ENCODE data around the gene SLC31A2. TPM values are rescaled to one million over a fixed set of nuclear protein-coding genes. Genes with fewer than 3 reads are reported as not detected.

The SLC31A2 gene
- total and polyA plus RNA-seq, 2 donors (not counting 1 experiment from before 2014, with no cell fraction given), result 0.67 to 2.3 TPM

DNA sequence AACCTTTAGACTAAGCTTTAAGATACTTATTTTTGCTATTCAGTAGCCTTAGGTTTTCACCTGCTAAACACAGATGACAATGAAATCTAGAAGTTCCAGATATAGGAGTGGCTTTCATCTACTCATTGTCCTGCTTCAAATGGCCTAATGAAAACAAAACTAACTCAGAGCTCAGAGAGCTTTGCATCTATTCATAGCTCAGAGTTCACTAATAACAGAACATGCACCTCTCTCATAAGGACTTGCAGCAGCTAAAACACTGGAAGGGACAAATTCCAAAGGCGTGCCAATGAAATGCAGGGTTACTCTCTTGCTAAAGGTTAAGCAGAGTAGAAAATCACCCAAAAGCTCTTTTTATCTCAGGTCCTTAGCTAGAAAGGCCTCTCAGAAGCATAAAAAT lies 29.0 kb downstream of the SLC31A2 start:
- intact Hi-C loops (cut with micrococcal nuclease), result no loop called here
- Histone ChIP-seq H3K4me3 (ENCODE audit: control extremely low read depth in 1 of 5, extremely low read depth in 1 of 5, insufficient read depth in 1 of 5, low read depth in 2 of 5, low read length in 4 of 5) (no peak overlapping the region), H3K79me2 (ENCODE audit: control insufficient read depth, insufficient read depth, low read length) (no peaks in the 10 kb centered on the region), H3K4me2 (replicated peaks; ENCODE audit: low read depth, low read length, poor library complexity, severe bottlenecking) (no peak overlapping the region), H3K27me3 (replicated peaks in 1 of 4; ENCODE audit: control extremely low read depth in 1 of 4, control insufficient read depth in 3 of 4, insufficient read depth in 4 of 4, low read length in 3 of 4) (no peaks in the 10 kb centered on the region), H3K9ac (ENCODE audit: low read length) (no peak overlapping the region), H3K27ac (ENCODE audit: low read length in 2 of 2) (no peak overlapping the region), H4K20me1 (ENCODE audit: control insufficient read depth, insufficient read depth, low read length, poor library complexity, severe bottlenecking) (no peaks in the 10 kb centered on the region), H3K4me1 (ENCODE audit: control insufficient read depth in 2 of 2, insufficient read depth in 2 of 2, low read length in 2 of 2) (no peaks in the 10 kb centered on the region), H3K9me3 (ENCODE audit: control extremely low read depth in 1 of 3, control insufficient read depth in 2 of 3, insufficient read depth in 1 of 3, low read length in 2 of 3) (no peaks in the 10 kb centered on the region), H3K36me3 (replicated peaks in 1 of 2; ENCODE audit: control extremely low read depth in 1 of 2, control insufficient read depth in 1 of 2, extremely low read depth in 1 of 2, insufficient read depth in 2 of 2, low read length in 1 of 2) (peaks cover 27 to 73% of the 10 kb centered on the region in 2 experiments), H2AFZ (ENCODE audit: insufficient read depth, low read depth, low read length, poor library complexity, severe bottlenecking) (no peak overlapping the region)
- no CpG with 5 or more reads among the region's 1 CpG for WGBS (ENCODE audit: insufficient coverage)
- no peak overlapping the region for H3K27ac Mint-ChIP-seq
- no peak overlapping the region for H3K4me3 Mint-ChIP-seq
- ATAC-seq (ENCODE audit: low read depth) (no peak), DNase-seq (no peak)
- TF ChIP-seq, protein P1, sequence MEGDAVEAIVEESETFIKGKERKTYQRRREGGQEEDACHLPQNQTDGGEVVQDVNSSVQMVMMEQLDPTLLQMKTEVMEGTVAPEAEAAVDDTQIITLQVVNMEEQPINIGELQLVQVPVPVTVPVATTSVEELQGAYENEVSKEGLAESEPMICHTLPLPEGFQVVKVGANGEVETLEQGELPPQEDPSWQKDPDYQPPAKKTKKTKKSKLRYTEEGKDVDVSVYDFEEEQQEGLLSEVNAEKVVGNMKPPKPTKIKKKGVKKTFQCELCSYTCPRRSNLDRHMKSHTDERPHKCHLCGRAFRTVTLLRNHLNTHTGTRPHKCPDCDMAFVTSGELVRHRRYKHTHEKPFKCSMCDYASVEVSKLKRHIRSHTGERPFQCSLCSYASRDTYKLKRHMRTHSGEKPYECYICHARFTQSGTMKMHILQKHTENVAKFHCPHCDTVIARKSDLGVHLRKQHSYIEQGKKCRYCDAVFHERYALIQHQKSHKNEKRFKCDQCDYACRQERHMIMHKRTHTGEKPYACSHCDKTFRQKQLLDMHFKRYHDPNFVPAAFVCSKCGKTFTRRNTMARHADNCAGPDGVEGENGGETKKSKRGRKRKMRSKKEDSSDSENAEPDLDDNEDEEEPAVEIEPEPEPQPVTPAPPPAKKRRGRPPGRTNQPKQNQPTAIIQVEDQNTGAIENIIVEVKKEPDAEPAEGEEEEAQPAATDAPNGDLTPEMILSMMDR (IDR thresholded peaks at IDR 0.05), result no peak
- TF ChIP-seq EZH2 (IDR thresholded peaks at IDR 0.05; ENCODE audit: borderline replicate concordance, insufficient read depth, low read depth, low read length, poor library complexity, severe bottlenecking), result no peak
- no peaks in the 10 kb centered on the region for H3K27me3 Mint-ChIP-seq
- H3K9me3 Mint-ChIP-seq (ENCODE audit: insufficient read depth), result no peaks in the 10 kb centered on the region
- no peaks in the 10 kb centered on the region for H3K4me1 Mint-ChIP-seq
- POLR2A ChIA-PET, result no interaction called here
- CTCF ChIA-PET, result no interaction called here

DNA sequence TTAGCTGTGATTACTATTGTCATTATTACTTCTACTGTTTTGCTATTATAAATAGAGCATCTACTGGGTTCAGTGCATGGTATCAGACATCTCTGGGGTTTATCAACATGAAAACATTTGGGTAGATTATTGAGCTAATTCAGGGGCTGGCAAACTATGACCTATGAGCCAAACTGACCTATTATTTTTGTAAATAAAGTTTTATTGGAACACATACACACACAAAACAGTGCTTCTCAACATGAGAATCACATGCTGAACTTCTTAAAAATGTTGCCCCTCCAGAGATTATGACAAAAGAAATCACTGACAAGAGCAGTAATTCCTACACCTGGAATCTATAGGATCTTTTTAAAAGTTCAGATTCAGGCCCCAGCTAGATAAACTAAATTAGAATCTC lies 30.4 kb downstream of the SLC31A2 start:
- DNase-seq (no peak), ATAC-seq (ENCODE audit: low read depth) (no peak)
- Mint-ChIP-seq H3K27me3 (no peaks in the 10 kb centered on the region), H3K4me1 (no peaks in the 10 kb centered on the region), H3K27ac (no peak overlapping the region), H3K9me3 (ENCODE audit: insufficient read depth) (no peaks in the 10 kb centered on the region), H3K4me3 (no peak overlapping the region)
- Histone ChIP-seq H3K4me2 (replicated peaks; ENCODE audit: low read depth, low read length, poor library complexity, severe bottlenecking) (no peak overlapping the region), H3K36me3 (replicated peaks in 1 of 2; ENCODE audit: control extremely low read depth in 1 of 2, control insufficient read depth in 1 of 2, extremely low read depth in 1 of 2, insufficient read depth in 2 of 2, low read length in 1 of 2) (peaks cover 30 to 81% of the 10 kb centered on the region in 2 experiments), H3K9ac (ENCODE audit: low read length) (no peak overlapping the region), H3K79me2 (ENCODE audit: control insufficient read depth, insufficient read depth, low read length) (no peaks in the 10 kb centered on the region), H3K9me3 (ENCODE audit: control extremely low read depth in 1 of 3, control insufficient read depth in 2 of 3, insufficient read depth in 1 of 3, low read length in 2 of 3) (no peaks in the 10 kb centered on the region), H3K27me3 (replicated peaks in 1 of 4; ENCODE audit: control extremely low read depth in 1 of 4, control insufficient read depth in 3 of 4, insufficient read depth in 4 of 4, low read length in 3 of 4) (no peaks in the 10 kb centered on the region), H4K20me1 (ENCODE audit: control insufficient read depth, insufficient read depth, low read length, poor library complexity, severe bottlenecking) (no peaks in the 10 kb centered on the region), H3K4me1 (ENCODE audit: control insufficient read depth in 2 of 2, insufficient read depth in 2 of 2, low read length in 2 of 2) (no peaks in the 10 kb centered on the region), H3K27ac (ENCODE audit: low read length in 2 of 2) (no peak overlapping the region), H3K4me3 (ENCODE audit: control extremely low read depth in 1 of 5, extremely low read depth in 1 of 5, insufficient read depth in 1 of 5, low read depth in 2 of 5, low read length in 4 of 5) (no peak overlapping the region), H2AFZ (ENCODE audit: insufficient read depth, low read depth, low read length, poor library complexity, severe bottlenecking) (no peak overlapping the region)
- TF ChIP-seq, protein P1 (IDR thresholded peaks at IDR 0.05), result no peak
- no peak for TF ChIP-seq EZH2 (IDR thresholded peaks at IDR 0.05; ENCODE audit: borderline replicate concordance, insufficient read depth, low read depth, low read length, poor library complexity, severe bottlenecking)
- ChIA-PET CTCF (interaction anchor here (1.0 kb wide), 1 partner anchor 30 kb away, joined by 3 read pairs; the partner anchor contains the start of gene SLC31A2), POLR2A (no interaction called here)
- intact Hi-C loops (cut with micrococcal nuclease), result no loop called here
